Peyer's patch (tissue), 4 donors: ENCODE results near the gene PLPP2.

Experiments
- POLR2A ChIP-seq, 2 donors: fragments of 450-650 bp; IDR thresholded peaks; one replicate each; pipeline ENCODE4 v1.5.1; 2017; ENCODE audit warnings: antibody characterized with exemption in 2 of 2, mild to moderate bottlenecking in 2 of 2, moderate library complexity in 2 of 2
- TF ChIP-seq, protein P1 (sequence below), 6 experiments: fragments of 450-650 bp in 4 of 6; fragments of 200-600 bp in 2 of 6; sonication (generic) in 1 of 6; IDR thresholded peaks; one replicate each; pipeline ENCODE4 v1.5.1; 2017 to 2019; ENCODE audit warnings: antibody characterized with exemption in 6 of 6, mild to moderate bottlenecking in 3 of 6, moderate library complexity in 1 of 6

DNA sequence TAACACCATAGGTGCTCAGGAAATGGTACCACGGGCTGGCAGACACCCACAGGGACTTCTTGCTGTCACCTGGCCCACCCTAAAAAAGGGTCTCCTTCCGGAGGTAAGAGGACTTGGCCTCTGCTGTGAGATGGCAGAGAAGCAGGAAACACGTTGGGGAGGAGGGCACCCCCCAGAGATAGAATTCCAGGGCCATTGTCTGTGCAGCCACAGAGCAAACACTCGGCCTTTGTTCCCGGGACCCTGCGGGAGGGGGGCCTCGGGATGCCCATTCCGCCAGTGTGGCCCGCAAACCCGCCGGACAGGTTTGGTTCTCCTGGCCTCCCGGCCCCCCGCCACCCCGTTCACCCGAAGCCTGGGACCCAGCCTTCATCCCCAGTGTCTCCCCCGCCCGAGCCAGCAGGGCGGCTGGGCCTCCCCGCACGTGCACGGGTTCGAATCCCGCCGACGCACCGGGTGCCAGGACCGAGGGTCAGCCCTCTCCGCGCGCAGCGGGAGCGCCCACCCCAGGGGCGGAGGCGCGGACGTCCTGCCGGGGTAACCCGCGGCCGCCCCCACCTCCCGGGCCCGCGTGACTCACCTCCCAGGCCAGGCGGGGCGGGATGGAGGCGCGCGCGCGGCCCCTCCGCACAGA, 714 bp downstream of the PLPP2 start:
- TF ChIP-seq, protein P1, sequence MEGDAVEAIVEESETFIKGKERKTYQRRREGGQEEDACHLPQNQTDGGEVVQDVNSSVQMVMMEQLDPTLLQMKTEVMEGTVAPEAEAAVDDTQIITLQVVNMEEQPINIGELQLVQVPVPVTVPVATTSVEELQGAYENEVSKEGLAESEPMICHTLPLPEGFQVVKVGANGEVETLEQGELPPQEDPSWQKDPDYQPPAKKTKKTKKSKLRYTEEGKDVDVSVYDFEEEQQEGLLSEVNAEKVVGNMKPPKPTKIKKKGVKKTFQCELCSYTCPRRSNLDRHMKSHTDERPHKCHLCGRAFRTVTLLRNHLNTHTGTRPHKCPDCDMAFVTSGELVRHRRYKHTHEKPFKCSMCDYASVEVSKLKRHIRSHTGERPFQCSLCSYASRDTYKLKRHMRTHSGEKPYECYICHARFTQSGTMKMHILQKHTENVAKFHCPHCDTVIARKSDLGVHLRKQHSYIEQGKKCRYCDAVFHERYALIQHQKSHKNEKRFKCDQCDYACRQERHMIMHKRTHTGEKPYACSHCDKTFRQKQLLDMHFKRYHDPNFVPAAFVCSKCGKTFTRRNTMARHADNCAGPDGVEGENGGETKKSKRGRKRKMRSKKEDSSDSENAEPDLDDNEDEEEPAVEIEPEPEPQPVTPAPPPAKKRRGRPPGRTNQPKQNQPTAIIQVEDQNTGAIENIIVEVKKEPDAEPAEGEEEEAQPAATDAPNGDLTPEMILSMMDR (IDR thresholded peaks at IDR 0.05), result no peak
- TF ChIP-seq POLR2A (IDR thresholded peaks at IDR 0.05), result no peak
